Calu3 (cell line): ENCODE data around the gene SCRT2. TPM values are rescaled to one million over a fixed set of nuclear protein-coding genes. Genes with fewer than 3 reads are reported as not detected.
A peak's percentile ranks its signal among the peaks of the same experiment; 100 is the strongest.

Source experiments
- BruUV-seq: library from RNA; stranded (reverse); fragments of 400-500 nt; replicated peaks from 2 replicates; lab custom pipeline; 2021; lab: Mats Ljungman, UMichigan
- CTCF ChIA-PET: fragments of 300-600 bp; sonication (Branson Sonifier 250); formaldehyde crosslinking; loops from one replicate; lab custom pipeline; 2022; ENCODE audit warnings: antibody characterized with exemption; lab: Charles Lee
- DNase-seq: peaks from one replicate; pipeline ENCODE4 v3.0.0; 2022
- H3K27ac Mint-ChIP-seq: one replicate; pipeline ENCODE4 v1.8.0; 2022; ENCODE audit warnings: mixed read lengths; ENCODE audit not compliant: unreplicated experiment
- H3K27me3 Mint-ChIP-seq: one replicate; pipeline ENCODE4 v1.8.0; 2022; ENCODE audit warnings: mixed read lengths; ENCODE audit not compliant: unreplicated experiment
- H3K36me3 Mint-ChIP-seq: one replicate; pipeline ENCODE4 v1.8.0; 2022; ENCODE audit warnings: mild to moderate bottlenecking, moderate library complexity, mixed read lengths; ENCODE audit not compliant: insufficient read depth, unreplicated experiment
- H3K4me1 Mint-ChIP-seq: one replicate; pipeline ENCODE4 v1.8.0; 2022; ENCODE audit warnings: mild to moderate bottlenecking, low read depth, mixed read lengths; ENCODE audit not compliant: unreplicated experiment
- H3K4me3 Mint-ChIP-seq: one replicate; pipeline ENCODE4 v1.8.0; 2022; ENCODE audit warnings: mild to moderate bottlenecking, low read depth, moderate library complexity, mixed read lengths; ENCODE audit not compliant: unreplicated experiment
- H3K9me3 Mint-ChIP-seq: one replicate; pipeline ENCODE4 v1.8.0; 2022; ENCODE audit warnings: low read depth, mixed read lengths; ENCODE audit not compliant: unreplicated experiment
- CTCF ChIP-seq: fragments of 200-600 bp; IDR thresholded peaks from one replicate; pipeline ENCODE4 v1.8.0; 2022; ENCODE audit warnings: antibody characterized with exemption; ENCODE audit not compliant: unreplicated experiment
- intact Hi-C: fragments of 100-400 bp; cut with micrococcal nuclease; formaldehyde crosslinking; loops from one replicate; pipeline ENCODE4 v1.10.0; 2022; ENCODE audit not compliant: unreplicated experiment
- total RNA-seq: library from RNA; stranded (reverse); gene quantifications from 2 replicates; pipeline ENCODE4 v1.2.3, GENCODE V29; 2022

SCRT2 gene
- total RNA-seq, 1 experiment from 2014 or later, result not detected

- Mint-ChIP-seq H3K9me3 (no peaks in the 10 kb centered on the region), H3K4me1 (peaks cover 19% of the 10 kb centered on the region), H3K4me3 (no peak overlapping the region), H3K36me3 (no peaks in the 10 kb centered on the region), H3K27ac (no peak overlapping the region), H3K27me3 (peaks cover 70% of the 10 kb centered on the region)
- intact Hi-C loops, result no loop called here
- CTCF ChIA-PET, result no interaction called here
- no TSS peak for BruUV-seq
- DNase-seq, result no peak
- no peak for TF ChIP-seq CTCF
Measured at GRCh38 chr20:676967-677366, 1.4 kb upstream of the SCRT2 start.

- Mint-ChIP-seq H3K36me3 (no peaks in the 10 kb centered on the region), H3K4me1 (peaks cover 24% of the 10 kb centered on the region), H3K27ac (peak overlapping the region; percentile 76), H3K4me3 (peak overlapping the region; percentile 30), H3K27me3 (peaks cover 75% of the 10 kb centered on the region), H3K9me3 (no peaks in the 10 kb centered on the region)
- no peak for TF ChIP-seq CTCF
- intact Hi-C loops, result no loop called here
- no TSS peak for BruUV-seq
- no peak for DNase-seq
- CTCF ChIA-PET, result interaction anchor here (0.7 to 0.9 kb wide), 2 partner anchors 9 to 177 kb away, joined by 3 to 5 read pairs; no protein-coding TSS in a partner anchor
Measured at GRCh38 chr20:676315-676937, 824 bp upstream of the SCRT2 start.

GRCh38 chr20:675033-675452, 559 bp downstream of the SCRT2 start:
- CTCF ChIA-PET, result no interaction called here
- intact Hi-C loops, result no loop called here
- no peak for TF ChIP-seq CTCF
- H3K4me1 Mint-ChIP-seq, result peaks cover 28% of the 10 kb centered on the region
- no peaks in the 10 kb centered on the region for H3K36me3 Mint-ChIP-seq
- H3K4me3 Mint-ChIP-seq, result no peak overlapping the region
- no peak for DNase-seq
- no peak overlapping the region for H3K27ac Mint-ChIP-seq
- peaks cover 82% of the 10 kb centered on the region for H3K27me3 Mint-ChIP-seq
- no peaks in the 10 kb centered on the region for H3K9me3 Mint-ChIP-seq
- no TSS peak for BruUV-seq

GRCh38 chr20:673603-674001, 2.0 kb downstream of the SCRT2 start:
- no peak for TF ChIP-seq CTCF
- CTCF ChIA-PET, result no interaction called here
- Mint-ChIP-seq H3K9me3 (no peaks in the 10 kb centered on the region), H3K36me3 (no peaks in the 10 kb centered on the region), H3K27ac (no peak overlapping the region), H3K4me3 (no peak overlapping the region), H3K27me3 (peaks cover 69% of the 10 kb centered on the region), H3K4me1 (peaks cover 28% of the 10 kb centered on the region)
- no TSS peak for BruUV-seq
- intact Hi-C loops, result loop anchor here (5.0 kb wide), 1 partner anchor 54 kb away; no protein-coding TSS in a partner anchor
- no peak for DNase-seq
